Thoracic aorta (tissue), 2 donors: ENCODE measurements around the gene ATP13A1. TPM values are rescaled to one million over a fixed set of nuclear protein-coding genes. Genes with fewer than 3 reads are reported as not detected.

Experiments used
- ATAC-seq: fragments of 150-250 bp; one replicate; pipeline ENCODE4 v1.8.0; 2017; ENCODE audit warnings: low read depth; ENCODE audit not compliant: insufficient number of reproducible peaks, low FRiP score
- DNase-seq: peaks from one replicate; pipeline ENCODE4 v3.0.0-alpha.2; 2020; ENCODE audit warnings: low spot score
- H3K27ac ChIP-seq, 2 donors: fragments of 200-600 bp; sonication (generic); 1 replicate in 1 of 2; 2 replicates in 1 of 2; pipeline ENCODE4 v1.5.1; 2016; ENCODE audit warnings: mild to moderate bottlenecking in 2 of 2, moderate library complexity in 2 of 2
- H3K27me3 ChIP-seq: fragments of 200-600 bp; sonication (generic); replicated peaks from 2 replicates; pipeline ENCODE4 v1.6.0; 2016; ENCODE audit warnings: mild to moderate bottlenecking; ENCODE audit not compliant: insufficient read depth
- H3K36me3 ChIP-seq: fragments of 200-600 bp; sonication (generic); one replicate; pipeline ENCODE4 v1.5.1; 2016
- H3K4me1 ChIP-seq, 2 donors: fragments of 200-600 bp; sonication (generic); 1 replicate in 1 of 2; 2 replicates in 1 of 2; pipeline versions ENCODE4 v1.5.1 to v1.6.0; 2016; ENCODE audit warnings: low read depth in 2 of 2, mild to moderate bottlenecking in 1 of 2; ENCODE audit not compliant: control insufficient read depth in 1 of 2
- H3K4me3 ChIP-seq: fragments of 200-600 bp; sonication (generic); 2 replicates; pipeline ENCODE4 v1.5.1; 2016; ENCODE audit warnings: mild to moderate bottlenecking
- H3K9me3 ChIP-seq: fragments of 200-600 bp; sonication (generic); 2 replicates; pipeline ENCODE4 v1.5.1; 2016
- CTCF ChIP-seq: fragments of 200-600 bp; sonication (generic); IDR thresholded peaks from one replicate; pipeline ENCODE4 v1.5.1; 2019; ENCODE audit warnings: antibody characterized with exemption
- total RNA-seq, 2 donors: library from RNA; depleted of rRNA; stranded (reverse); fragments of >200 nt; gene quantifications; one replicate each; pipeline versions ENCODE4 v1.1.0 to v1.2.3, GENCODE V29; 2016

The ATP13A1 gene
- total RNA-seq, 2 donors from 2014 or later = 95.0 to 150 TPM

GRCh38 chr19:19653597-19654147 lies 9.8 kb downstream of the ATP13A1 start:
- no peak for TF ChIP-seq CTCF
- no peak overlapping the region for H3K27ac ChIP-seq
- peaks cover 90% of the 10 kb centered on the region for H3K36me3 ChIP-seq
- DNase-seq (no peak), ATAC-seq (no peak)
- H3K4me1 ChIP-seq = no peaks in the 10 kb centered on the region
- H3K9me3 ChIP-seq = no peaks in the 10 kb centered on the region
- H3K27me3 ChIP-seq = no peaks in the 10 kb centered on the region
- H3K4me3 ChIP-seq = no peak overlapping the region

- no peak for TF ChIP-seq CTCF
- Histone ChIP-seq H3K9me3 (no peaks in the 10 kb centered on the region), H3K4me3 (no peak overlapping the region), H3K27ac (no peak overlapping the region), H3K36me3 (peaks cover 87% of the 10 kb centered on the region), H3K27me3 (no peaks in the 10 kb centered on the region), H3K4me1 (no peaks in the 10 kb centered on the region)
- ATAC-seq (no peak), DNase-seq (no peak)
Observed at GRCh38 chr19:19652482-19653295, 10.8 kb downstream of the ATP13A1 start.

DNA sequence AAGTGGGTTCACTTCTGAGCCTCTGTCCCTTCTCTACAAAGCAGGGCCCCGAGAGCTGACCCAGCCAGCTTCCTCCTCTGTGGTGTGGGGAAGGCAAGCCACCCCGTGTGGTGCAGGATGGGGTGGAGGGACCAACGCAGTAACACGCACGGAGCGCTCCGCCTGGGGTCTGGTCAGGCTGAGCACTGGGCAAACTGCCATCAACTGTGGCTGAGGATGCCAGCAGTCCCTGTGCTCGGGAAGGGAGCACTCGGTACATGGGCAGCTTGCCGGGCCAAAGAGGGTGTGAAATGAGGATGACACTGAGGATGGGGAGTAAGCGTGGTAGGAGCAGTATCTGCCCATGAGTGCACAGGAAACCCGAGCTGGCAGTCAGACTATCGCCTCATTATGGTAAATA lies 12.4 kb downstream of the ATP13A1 start:
- TF ChIP-seq CTCF = no peak
- Histone ChIP-seq H3K4me3 (no peak overlapping the region), H3K4me1 (no peaks in the 10 kb centered on the region), H3K27ac (no peak overlapping the region), H3K36me3 (peaks cover 87% of the 10 kb centered on the region), H3K9me3 (no peaks in the 10 kb centered on the region), H3K27me3 (no peaks in the 10 kb centered on the region)
- no peak for ATAC-seq
- DNase-seq = no peak

GRCh38 chr19:19650331-19650730 lies 13.1 kb downstream of the ATP13A1 start:
- Histone ChIP-seq H3K36me3 (peaks cover 83% of the 10 kb centered on the region), H3K4me1 (no peaks in the 10 kb centered on the region), H3K4me3 (no peak overlapping the region), H3K27me3 (no peaks in the 10 kb centered on the region), H3K27ac (no peak overlapping the region), H3K9me3 (no peaks in the 10 kb centered on the region)
- ATAC-seq (no peak), DNase-seq (no peak)
- TF ChIP-seq CTCF = no peak

DNA sequence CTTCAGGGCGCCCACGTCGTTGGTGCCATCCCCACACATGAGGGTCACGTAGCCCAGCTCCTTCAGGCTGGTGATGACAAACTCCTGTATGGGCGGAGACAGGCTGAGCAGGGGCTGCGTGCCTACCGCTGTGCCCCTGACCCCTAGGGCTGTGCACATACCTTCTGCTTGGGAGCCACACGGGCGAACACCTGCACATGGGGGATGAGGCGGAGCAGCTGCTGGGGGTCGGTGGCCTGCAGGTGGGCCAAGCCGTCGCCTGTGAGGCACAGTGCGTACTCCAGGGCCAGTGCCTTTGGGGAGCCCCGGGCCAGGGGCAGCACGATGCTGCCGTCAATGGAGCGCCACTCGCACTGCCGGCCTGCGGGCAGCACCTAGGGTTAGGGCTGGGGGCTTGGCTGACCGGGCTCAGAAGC lies 13.9 kb downstream of the ATP13A1 start:
- DNase-seq (no peak), ATAC-seq (no peak)
- no peaks in the 10 kb centered on the region for H3K9me3 ChIP-seq
- H3K4me3 ChIP-seq = no peak overlapping the region
- peaks cover 76% of the 10 kb centered on the region for H3K36me3 ChIP-seq
- no peaks in the 10 kb centered on the region for H3K4me1 ChIP-seq
- no peaks in the 10 kb centered on the region for H3K27me3 ChIP-seq
- no peak for TF ChIP-seq CTCF
- no peak overlapping the region for H3K27ac ChIP-seq
